ENCODE data around the gene CD3E. TPM values are rescaled to one million over a fixed set of nuclear protein-coding genes. Genes with fewer than 3 reads are reported as not detected.

CD3E gene
- total and polyA plus RNA-seq, 2 of the 8 experiments (the other 6 are each of a cell fraction or from before 2014, with no cell fraction given), result not detected

DNA sequence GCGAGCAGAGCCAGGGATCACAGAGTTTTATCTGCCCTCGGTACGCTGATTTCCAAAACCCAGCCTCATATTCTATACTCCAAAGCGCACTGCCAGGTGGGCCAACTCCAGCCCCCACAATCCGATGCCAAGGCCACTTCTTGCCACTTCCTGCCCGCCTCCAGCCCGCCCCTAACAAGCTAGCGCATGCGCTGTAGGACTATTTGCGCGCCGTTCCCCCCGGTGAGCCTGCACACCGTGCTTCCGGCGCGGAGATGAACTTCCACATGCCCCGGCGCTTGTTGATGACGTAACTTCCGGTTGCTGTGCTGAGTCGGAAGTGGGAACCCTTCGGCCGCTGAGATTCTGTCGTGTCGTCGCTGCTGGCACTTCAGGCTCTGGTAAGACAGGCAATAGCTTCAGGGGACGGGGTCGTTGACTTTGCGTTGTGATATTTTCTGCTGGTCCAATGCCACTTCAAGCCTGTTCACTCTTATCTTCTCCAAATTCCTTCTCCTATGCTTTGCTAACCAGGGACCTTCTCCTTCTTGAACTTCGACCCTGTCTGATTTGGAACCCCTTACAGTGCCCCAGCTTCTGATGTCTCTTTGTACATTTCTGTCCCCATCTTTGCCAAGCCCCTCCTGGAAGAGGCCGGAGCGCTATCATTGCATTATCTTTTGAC is 54.9 kb downstream of the CD3E start, which contains the start of gene UBE4A:
Gene UBE4A, plus strand, starts transcription at position 306 of the 664 bp plus-strand sequence. CDS start 5,481 bp downstream, outside the sequence.
- FAIRE-seq, result peak; percentile 81
- H3K27me3 ChIP-seq (replicated peaks in 1 of 4; ENCODE audit: control insufficient read depth in 3 of 4, extremely low read depth in 1 of 4, insufficient read depth in 3 of 4, low read length in 3 of 4), result no peaks in the 10 kb centered on the region; a peak in 1 of 7 replicates
- H3K18ac ChIP-seq (ENCODE audit: extremely low read depth, low read length), result no peak within 1 kb of the TSS; the same call in 1 of the 2 replicates
- peak within 1 kb of the TSS; percentile 88 for H2AFZ ChIP-seq (ENCODE audit: low read length)
- H3K4me1 ChIP-seq (replicated peaks in 1 of 4; ENCODE audit: control insufficient read depth in 3 of 4, insufficient read depth in 4 of 4, low read length in 3 of 4), result peaks cover 0 to 4% (median 2%) of the 10 kb centered on the region in 4 experiments; a peak in 2 of 7 replicates
- peak within 1 kb of the TSS; percentile 49 to 95 (median 82) for H3K9ac ChIP-seq (replicated peaks in 1 of 4; ENCODE audit: extremely low read depth in 1 of 4, low read depth in 3 of 4, low read length in 3 of 4)
- peaks cover 0 to 31% of the 10 kb centered on the region in 2 experiments; a peak in 3 of 4 replicates for H3K79me2 ChIP-seq (ENCODE audit: control insufficient read depth in 1 of 2, insufficient read depth in 2 of 2, low read length in 2 of 2)
- H3K14ac ChIP-seq (ENCODE audit: insufficient read length), result no peak within 1 kb of the TSS
- DNase-seq (ENCODE audit: low read depth in 1 of 2, low spot score in 2 of 2), result peak; percentile 88 to 98
- H3K23me2 ChIP-seq (ENCODE audit: low read depth, low read length), result peaks cover 5% of the 10 kb centered on the region
- WGBS, 2 experiments (ENCODE audit: extremely low coverage in 1 of 2, insufficient coverage in 1 of 2, insufficient read length in 1 of 2, insufficient replicate concordance in 2 of 2, low coverage in 1 of 2, low lambda C conversion rate in 2 of 2, missing lambda C conversion rate in 1 of 2), result 11% methylated on average over 33 of the region's 33 CpGs; no CpG with 5 or more reads in 1 of the 2 experiments
- peaks cover 2% of the 10 kb centered on the region; the same call in 1 of the 2 replicates for H3K79me1 ChIP-seq (ENCODE audit: low read depth, low read length)
- H2BK120ac ChIP-seq (replicated peaks; ENCODE audit: low read depth, low read length), result no peak within 1 kb of the TSS
- no peak within 1 kb of the TSS for H3K23ac ChIP-seq (ENCODE audit: insufficient read length)
- peak within 1 kb of the TSS; percentile 93 to 99 for H3K4me2 ChIP-seq (ENCODE audit: insufficient read depth in 1 of 2, low read depth in 2 of 2, low read length in 2 of 2)
- H3K36me3 ChIP-seq (ENCODE audit: control insufficient read depth in 2 of 4, insufficient read depth in 4 of 4, low read length in 3 of 4), result no peaks in the 10 kb centered on the region
- H2BK5ac ChIP-seq (ENCODE audit: low read depth, low read length), result no peak within 1 kb of the TSS
- H3K56ac ChIP-seq (replicated peaks; ENCODE audit: insufficient read length, low read depth, low read length), result no peak within 1 kb of the TSS
- ChIA-PET POLR2A (ENCODE audit: partially characterized antibody) (interaction anchor here (0.9 to 2.1 kb wide), 4 partner anchors 14 to 236 kb away, joined by 3 to 9 read pairs (median 4); partner anchors contain the start of gene CD3E), CTCF (ENCODE audit: partially characterized antibody) (no interaction called here)
- H2AK5ac ChIP-seq (ENCODE audit: low read depth, low read length), result no peak within 1 kb of the TSS
- no peak within 1 kb of the TSS for H2BK12ac ChIP-seq (ENCODE audit: low read depth, low read length)
- peak within 1 kb of the TSS; percentile 13 for H4K91ac ChIP-seq (replicated peaks; ENCODE audit: insufficient read length, low read length)
- peak within 1 kb of the TSS; percentile 29 for H3K27ac ChIP-seq (ENCODE audit: low read depth, low read length)
- no peak within 1 kb of the TSS for H2BK20ac ChIP-seq (ENCODE audit: low read length)
- peaks cover 0 to 3% of the 10 kb centered on the region in 2 experiments; a peak in 1 of 4 replicates for H3K9me3 ChIP-seq (ENCODE audit: insufficient read depth in 2 of 2, low read depth in 1 of 2, low read length in 1 of 2)
- H4K8ac ChIP-seq (ENCODE audit: extremely low read depth, insufficient read depth, low read length), result peak within 1 kb of the TSS; percentile 94
- H4K5ac ChIP-seq (ENCODE audit: insufficient read length, low read depth, low read length), result peak within 1 kb of the TSS; percentile 39
- H2BK15ac ChIP-seq (ENCODE audit: low read length), result no peak within 1 kb of the TSS
- H3K4me3 ChIP-seq (ENCODE audit: extremely low read depth in 1 of 4, insufficient read depth in 2 of 4, low read depth in 3 of 4, low read length in 4 of 4), result peak within 1 kb of the TSS; percentile 84 to 100 (median 97)
- H3K4ac ChIP-seq (replicated peaks; ENCODE audit: insufficient read length, low read depth, low read length), result no peak within 1 kb of the TSS
- no peaks in the 10 kb centered on the region for H4K20me1 ChIP-seq (replicated peaks in 1 of 2; ENCODE audit: control insufficient read depth in 1 of 2, insufficient read depth in 2 of 2, low read length in 2 of 2)
- TF ChIP-seq, protein P1, sequence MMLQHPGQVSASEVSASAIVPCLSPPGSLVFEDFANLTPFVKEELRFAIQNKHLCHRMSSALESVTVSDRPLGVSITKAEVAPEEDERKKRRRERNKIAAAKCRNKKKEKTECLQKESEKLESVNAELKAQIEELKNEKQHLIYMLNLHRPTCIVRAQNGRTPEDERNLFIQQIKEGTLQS (IDR thresholded peaks at IDR 0.05; ENCODE audit: insufficient read depth, low read depth, low read length), result peak; percentile 92
- 0 out of 2 replicates have a peak, but pooled peaks have one; percentile 19 for TF ChIP-seq YY1 (IDR thresholded peaks at IDR 0.05; ENCODE audit: low read depth, low read length)
- no peak for TF ChIP-seq TEAD4 (IDR thresholded peaks at IDR 0.05; ENCODE audit: low read depth, low read length)
- TF ChIP-seq PHF8 (conservative IDR thresholded peaks at IDR 0.05; ENCODE audit: low read depth, low read length), result peak; percentile 73
- peak; percentile 67 for TF ChIP-seq ASH2L (IDR thresholded peaks at IDR 0.05; ENCODE audit: low read length)
- no peak for TF ChIP-seq CHD1 (IDR thresholded peaks at IDR 0.05; ENCODE audit: low read depth, low read length)
- TF ChIP-seq, protein P2, sequence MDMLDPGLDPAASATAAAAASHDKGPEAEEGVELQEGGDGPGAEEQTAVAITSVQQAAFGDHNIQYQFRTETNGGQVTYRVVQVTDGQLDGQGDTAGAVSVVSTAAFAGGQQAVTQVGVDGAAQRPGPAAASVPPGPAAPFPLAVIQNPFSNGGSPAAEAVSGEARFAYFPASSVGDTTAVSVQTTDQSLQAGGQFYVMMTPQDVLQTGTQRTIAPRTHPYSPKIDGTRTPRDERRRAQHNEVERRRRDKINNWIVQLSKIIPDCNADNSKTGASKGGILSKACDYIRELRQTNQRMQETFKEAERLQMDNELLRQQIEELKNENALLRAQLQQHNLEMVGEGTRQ (IDR thresholded peaks at IDR 0.05; ENCODE audit: low read length), result peak; percentile 54
- peak; percentile 91 for TF ChIP-seq TAF1 (IDR thresholded peaks at IDR 0.05; ENCODE audit: low read depth, low read length)
- TF ChIP-seq CBX8 (IDR thresholded peaks at IDR 0.05; ENCODE audit: borderline replicate concordance, low read depth, low read length), result no peak
- no peak for TF ChIP-seq BRCA1 (IDR thresholded peaks at IDR 0.05; ENCODE audit: low read depth, low read length)
- peak; percentile 77 for TF ChIP-seq TBP (IDR thresholded peaks at IDR 0.05; ENCODE audit: low read depth, low read length)

Data from H1 (cell line).